Endothelial cell of hepatic sinusoid (primary cell): ENCODE data around the gene ROR1.

Source experiments
- in situ Hi-C: cut with HindIII; loops from 2 replicates; pipeline ENCODE4 v1.10.0; 2017; ENCODE audit warnings: low sequenced_read_pairs

The ROR1 gene

DNA sequence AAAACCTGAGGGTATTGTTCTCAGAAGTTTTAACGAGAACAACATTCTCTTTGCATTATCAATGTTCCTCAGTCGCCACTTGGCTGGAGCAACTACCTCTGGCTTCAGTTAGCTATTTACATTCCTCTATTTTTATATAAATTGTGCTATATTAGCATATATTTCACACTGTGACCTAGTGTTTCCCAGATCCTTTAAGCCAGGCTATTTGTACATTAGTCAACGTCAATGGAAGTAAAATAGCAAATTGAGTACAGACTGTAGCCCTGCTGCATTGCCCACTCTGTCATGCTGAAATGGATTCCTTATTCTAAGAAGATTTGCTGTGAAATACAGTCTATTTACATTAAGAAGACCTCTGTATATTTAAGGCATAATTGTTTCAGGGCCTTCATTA lies 213.8 kb downstream of the ROR1 start:
- in situ Hi-C loops = no loop called here

DNA sequence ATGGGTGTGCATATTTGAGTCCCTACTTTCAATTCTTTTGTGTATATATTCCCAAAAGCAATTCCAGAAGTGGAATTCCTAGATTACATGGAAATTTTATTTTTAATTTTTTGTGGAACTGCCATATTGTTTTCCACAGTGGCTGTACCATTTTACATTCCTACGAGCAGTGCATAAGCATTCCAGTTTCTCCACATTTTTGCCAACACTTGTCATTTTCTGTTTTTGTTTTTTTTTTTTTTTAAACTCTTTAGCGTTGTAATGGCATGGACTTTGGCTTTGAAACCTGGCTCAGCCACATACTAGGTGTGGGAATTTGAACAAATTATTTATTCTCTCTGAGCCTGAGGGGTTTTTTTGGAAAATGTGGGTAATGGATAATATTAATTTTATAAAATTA lies 215.1 kb downstream of the ROR1 start:
- in situ Hi-C loops = no loop called here

DNA sequence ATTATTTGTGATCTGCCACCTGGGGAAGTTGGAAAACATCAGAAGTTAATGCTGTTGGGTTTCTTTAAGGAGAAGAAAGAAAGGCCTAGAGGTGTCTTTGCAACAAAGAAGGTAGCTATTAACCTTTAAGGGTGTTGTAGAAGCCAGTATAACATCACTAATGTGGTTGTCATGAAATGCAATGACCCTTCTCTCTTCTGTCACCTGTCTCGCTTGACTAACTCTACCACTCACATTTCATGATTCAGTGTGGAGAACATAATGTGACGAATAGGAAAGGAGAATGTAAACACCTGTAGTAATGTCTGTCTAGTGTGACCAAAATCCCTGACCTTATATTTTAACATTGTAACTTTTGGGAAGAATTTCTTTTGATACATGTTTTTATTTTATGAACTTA lies 217.9 kb downstream of the ROR1 start:
- in situ Hi-C loops = no loop called here

DNA sequence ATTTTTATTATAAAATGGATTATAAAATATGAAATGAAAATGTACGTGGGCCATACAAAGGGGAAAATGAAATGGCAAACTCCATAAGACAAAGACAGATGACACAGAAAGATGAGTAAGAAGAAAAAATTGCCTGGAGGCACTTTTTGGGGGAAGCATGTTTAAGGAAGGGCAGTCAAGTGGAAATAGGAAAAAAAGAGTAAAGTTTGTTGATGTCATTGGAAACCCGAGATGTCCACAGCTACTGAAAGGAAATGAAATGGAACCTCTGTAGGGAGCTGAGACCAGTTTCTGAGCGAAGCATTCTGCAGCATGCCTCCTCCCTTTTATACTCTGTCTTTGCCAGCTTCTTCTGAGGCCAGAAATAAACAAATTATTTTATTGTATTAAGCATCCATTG lies 226.2 kb downstream of the ROR1 start:
- in situ Hi-C loops = no loop called here

DNA sequence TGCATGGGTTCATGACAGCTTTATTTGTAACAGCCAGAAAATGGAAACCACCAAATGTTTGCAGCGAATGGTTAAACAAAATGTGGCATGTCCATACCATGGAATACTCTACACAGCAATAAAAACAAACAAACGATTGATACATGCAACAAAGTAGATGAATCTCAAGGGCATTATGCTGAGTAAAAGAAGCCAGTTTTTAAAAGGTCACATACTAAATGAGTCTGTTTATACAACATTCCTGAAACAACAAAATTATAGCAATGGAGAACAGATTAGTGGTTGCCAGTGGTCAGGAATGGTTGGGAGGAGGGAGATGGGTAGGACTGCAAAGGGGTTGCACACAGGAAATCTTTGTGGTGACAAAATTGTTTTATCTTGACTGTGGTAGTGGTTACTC lies 227.2 kb downstream of the ROR1 start:
- in situ Hi-C loops = no loop called here

DNA sequence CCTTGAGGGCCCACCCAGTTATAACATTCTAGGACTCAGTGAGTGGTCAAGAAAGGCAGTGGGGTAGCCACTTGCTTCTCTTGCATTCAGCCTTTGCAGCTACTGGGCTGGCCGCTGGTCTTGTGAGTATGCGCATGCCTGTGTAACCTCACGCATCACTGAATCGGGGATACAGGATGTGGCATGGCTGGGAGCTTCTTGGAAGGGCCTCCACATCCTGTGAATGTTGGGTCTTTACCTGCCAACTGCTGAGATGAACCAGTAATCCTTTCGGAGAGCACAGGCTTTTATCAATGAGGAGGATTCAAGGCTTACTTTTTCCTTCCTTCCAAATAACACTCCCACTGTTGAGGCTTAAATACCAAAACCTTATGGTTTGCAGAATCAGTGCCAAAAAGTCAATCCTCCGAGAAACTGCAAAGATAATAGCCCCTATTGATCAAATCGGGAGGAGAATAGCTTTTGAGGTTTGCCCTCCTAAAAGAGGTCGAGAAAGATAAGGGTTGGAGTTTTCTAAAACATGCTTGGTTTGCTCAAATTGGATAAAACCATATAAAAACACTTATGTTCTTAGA lies 230.7 kb downstream of the ROR1 start:
- in situ Hi-C loops = loop anchor here (5.0 kb wide), 1 partner anchor 87 kb away; no protein-coding TSS in a partner anchor

DNA sequence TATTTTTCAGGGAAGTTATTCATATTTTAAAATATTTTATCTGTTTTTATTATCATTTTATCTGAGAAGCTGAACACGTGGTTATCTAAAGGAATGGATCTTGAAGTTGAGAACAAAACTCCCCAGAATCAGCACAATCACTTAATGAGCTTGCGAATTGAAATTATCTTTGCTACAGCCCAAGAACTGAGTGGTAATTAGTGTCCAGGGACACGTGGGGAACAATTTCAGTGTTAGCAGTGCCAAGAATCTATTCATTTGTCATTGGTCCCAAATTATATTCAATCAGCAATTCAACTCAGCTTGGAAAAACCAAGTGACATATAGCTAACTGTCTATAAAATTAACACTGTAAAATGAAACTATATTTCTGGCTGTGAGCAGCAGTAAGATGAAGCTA lies 232.0 kb downstream of the ROR1 start:
- in situ Hi-C loops = loop anchor here (5.0 kb wide), 1 partner anchor 88 kb away; no protein-coding TSS in a partner anchor

DNA sequence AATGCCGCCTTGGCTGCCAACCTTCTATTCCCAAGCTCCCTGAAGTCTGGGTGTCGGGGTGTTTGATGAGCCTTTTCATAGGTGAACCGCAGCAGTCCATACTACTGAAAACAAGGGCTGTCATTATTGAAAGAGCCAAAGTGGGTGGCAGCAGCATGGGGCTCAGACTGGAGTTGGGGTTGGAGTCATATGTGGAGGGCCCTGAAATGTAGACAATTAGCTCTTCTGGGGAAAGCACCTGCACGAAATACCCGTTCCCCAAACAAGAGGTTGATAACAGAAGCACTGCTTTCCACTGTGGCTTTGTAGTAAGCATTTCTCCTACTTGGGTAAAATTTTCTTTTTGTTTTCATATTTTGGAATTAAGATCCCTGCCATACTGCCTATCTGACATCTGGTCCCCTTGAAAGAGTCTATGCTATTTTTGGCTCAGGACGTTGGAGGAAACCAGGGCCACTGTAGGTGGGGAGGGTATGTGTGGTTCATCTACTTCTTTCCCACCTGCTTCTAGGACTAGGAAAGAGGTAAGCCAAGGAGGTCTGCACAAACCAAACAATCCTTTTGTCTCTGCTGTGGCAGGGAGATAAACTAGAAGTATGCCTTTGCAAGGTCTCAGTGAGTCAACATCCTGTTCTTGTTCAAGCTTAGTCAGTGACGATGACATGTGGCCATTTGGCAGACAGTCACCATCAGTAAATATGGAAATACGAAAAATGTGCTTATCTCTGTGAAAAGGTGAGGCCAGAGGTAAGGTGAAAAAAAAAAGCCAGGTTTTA lies 232.6 kb downstream of the ROR1 start:
- in situ Hi-C loops = loop anchor here (5.0 kb wide), 1 partner anchor 89 kb away; no protein-coding TSS in a partner anchor

DNA sequence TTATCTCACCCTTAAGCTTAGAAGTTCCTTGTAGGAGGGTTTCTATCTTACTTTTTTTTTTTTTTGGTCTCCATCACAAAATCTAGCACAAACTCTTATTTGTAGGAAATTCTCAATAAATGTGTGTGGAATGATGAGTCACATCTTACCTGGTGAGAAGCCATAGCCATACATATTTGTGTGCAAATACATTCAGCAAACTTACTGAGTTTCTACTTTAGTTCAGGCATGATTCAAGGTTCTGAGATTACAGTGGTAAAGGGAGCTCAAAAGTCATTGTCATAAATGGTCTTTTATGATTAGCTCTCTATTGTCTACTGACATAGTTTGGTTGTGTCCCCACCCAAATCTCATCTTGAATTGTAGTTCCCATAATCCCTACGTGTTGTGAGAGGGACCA lies 236.5 kb downstream of the ROR1 start:
- in situ Hi-C loops = no loop called here

DNA sequence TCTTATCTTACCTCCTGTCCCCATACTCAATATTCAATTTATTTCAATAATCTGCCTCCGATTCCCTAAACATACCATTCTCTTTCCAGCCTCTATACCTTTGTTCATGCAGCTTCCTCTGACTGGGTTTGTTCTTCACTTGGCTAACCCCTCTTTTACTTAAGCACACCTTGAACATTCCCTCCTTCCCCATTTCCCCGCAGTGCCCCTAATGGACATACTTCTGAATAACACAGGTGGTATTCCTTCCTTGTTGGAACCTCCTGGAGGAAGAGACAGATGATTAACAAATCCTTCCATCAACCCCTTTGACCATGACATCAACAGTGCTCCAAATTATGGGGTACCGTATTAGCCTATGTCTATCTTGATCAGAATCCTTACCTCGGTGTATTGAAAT lies 239.6 kb downstream of the ROR1 start:
- in situ Hi-C loops = no loop called here

DNA sequence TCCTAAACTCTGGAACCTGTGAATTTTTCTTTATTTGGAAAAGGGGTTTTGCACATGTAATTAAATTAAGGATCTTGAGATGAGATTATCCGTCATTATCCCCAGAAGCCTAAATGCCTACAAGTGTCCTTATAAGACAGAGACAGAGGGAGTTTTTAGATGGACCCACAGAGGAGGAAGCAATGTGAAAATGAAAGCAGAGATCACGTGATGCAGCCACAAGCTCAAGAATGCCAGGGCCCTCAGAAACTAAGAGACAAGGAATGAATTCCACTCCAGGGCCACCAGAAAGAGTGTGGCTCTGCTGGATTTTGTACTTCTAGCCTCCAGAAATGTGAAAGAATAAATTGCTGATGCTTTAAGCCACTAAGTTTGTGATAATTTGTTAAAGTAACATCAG lies 246.0 kb downstream of the ROR1 start:
- in situ Hi-C loops = no loop called here

DNA sequence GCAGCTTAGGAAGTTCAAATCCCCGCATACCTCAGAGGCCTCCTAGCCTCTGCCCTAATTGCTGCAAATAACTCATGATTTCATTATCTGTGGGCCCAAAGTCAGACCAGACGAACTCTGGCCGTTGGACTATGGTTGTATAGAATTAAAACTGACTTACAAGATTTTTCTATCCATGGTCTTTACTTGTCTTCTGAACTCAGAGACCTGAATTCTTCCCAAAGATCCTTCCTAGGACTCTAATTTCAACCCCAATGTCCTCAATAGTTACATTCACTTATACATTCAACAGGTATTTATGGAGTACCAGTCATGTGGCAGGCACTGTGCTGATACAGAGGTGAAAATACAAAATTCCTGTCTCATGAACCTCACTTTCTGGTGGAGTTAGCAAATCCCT lies 247.2 kb downstream of the ROR1 start:
- in situ Hi-C loops = no loop called here

DNA sequence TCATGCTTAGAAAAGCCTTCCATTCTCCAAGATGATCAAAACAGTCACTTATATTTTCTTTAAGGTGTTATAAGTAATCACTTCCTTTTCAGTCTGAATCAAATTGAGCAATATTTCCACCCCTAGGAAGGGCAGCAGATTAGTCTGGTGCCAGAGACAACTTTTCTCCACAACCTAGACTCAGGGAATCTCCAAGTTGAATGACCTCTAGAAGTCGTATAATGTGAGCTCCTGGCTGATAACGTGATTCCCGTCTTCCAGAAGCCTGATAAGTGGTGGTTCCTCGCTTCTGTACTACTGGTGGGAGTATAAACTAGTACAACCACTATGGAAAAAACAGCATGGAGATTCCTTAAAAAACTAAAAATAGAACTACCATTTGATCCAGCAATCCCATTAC lies 251.2 kb downstream of the ROR1 start:
- in situ Hi-C loops = no loop called here

DNA sequence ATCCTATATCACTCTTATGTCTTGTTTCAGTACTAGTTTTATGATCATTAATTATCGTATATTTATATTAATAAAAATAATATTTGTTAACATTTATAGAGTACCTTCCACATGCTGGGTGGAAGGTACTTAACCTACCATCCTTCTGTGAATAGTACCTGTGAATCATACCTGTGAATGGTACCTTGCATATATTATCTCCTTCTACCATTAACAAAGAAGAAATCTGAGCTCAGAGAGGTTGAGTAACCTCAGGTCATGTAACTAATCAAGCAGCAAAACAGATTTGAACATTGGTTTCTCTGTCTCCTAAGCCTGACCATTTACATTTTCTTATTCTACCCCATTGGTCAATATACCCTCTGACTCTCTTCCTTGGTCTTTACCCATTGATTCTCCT lies 255.2 kb downstream of the ROR1 start:
- in situ Hi-C loops = no loop called here

DNA sequence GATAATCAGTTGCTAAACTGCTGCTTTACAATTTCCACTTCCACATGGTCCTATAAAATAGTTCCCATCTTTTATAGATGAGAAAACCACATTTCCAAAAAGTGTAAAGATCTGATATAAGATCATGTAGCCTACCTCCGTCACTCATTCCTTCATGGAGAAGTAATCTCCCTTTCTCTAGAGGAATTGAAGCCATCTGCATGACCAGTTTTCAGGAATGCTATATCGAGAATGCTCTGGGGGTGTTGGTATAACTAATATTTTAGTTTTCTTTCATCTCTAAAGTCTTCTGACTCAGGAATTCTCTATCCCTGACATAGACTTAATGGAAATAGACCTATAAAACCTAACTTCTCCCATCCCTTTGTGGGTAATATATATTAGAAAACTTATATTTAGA lies 256.6 kb downstream of the ROR1 start:
- in situ Hi-C loops = no loop called here

DNA sequence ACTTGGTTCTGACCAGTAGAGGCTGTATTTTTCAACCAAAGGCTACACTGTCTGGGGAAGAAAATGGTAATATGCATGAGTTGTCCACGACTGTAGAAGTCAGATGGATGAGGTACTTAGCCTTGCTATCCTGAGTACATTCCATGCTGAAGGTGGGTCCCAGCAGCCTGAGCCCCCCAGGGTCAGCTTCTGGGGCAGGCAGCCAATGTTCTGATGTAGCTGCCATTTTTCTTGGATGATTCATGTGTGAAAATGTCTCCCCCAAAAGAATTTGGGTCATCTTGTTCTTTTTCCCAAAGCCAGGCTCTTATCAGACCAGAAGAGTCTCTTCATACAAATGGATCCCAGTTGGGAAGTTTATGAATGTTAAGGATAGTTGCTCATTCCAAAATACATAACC lies 257.4 kb downstream of the ROR1 start:
- in situ Hi-C loops = no loop called here

DNA sequence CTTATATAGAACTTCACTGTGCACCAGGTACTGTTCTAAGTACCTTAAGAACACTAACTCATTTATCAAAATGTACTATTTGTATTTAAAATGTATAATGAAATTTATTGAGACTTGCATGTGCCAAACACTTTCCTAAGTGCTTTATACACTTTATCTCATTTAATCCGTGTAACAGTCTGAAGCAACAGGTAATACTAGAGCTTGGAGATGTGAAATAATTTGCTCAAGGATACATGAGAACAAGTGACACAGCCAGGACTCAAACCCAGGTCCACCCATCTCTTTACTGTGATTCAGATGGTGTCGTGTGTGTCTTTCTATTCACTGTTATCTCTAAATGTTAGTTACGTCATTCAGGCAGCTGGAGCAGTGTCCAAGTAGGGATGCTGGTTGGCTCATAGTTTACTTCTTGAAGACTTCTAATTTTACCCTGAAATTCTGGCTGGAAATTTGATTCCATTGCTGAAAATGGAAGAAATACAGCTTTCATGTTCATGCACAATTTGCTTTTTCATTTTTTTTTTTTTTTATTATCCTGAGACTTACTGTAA lies 259.9 kb downstream of the ROR1 start:
- in situ Hi-C loops = no loop called here

DNA sequence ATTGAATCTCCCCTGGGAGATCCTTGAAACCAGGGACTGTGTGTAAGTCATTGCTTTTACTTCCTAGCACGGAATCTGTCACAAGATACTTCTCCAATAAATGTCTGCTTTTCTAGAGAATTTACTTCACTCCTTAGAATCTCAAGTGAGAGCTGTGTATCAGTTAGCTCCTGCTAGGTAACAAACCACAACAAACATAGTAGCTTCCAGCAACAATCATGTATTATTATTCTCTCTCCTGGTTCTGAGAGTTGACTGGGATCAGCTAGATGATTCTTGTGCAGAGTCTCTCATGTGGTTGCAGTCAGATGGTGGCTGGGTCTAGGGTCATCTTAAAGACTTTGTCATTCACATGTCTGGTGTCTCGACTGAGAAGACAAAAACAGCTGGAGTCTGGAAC lies 262.7 kb downstream of the ROR1 start:
- in situ Hi-C loops = loop anchor here (5.0 kb wide), 1 partner anchor 39 kb away; no protein-coding TSS in a partner anchor

DNA sequence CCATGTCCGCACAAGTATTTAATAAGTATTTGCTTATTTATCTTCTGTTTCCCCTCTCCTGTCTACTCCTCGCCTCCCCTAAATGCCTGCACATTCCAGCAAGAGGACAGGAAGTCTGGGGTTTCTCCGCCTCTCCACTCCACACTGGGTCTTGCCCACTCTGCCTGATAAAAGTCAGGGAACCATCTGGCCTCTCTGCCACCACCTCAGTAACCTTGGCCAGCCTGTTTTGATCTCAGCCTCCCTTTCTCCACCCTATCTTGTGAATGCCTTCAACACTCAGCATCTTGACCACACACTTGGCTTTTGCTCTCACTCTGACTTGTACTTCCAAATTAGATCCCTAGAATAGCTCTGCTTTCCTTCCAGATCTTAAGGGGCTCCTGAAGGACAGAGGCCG lies 264.3 kb downstream of the ROR1 start:
- in situ Hi-C loops = loop anchor here (5.0 kb wide), 1 partner anchor 41 kb away; no protein-coding TSS in a partner anchor

DNA sequence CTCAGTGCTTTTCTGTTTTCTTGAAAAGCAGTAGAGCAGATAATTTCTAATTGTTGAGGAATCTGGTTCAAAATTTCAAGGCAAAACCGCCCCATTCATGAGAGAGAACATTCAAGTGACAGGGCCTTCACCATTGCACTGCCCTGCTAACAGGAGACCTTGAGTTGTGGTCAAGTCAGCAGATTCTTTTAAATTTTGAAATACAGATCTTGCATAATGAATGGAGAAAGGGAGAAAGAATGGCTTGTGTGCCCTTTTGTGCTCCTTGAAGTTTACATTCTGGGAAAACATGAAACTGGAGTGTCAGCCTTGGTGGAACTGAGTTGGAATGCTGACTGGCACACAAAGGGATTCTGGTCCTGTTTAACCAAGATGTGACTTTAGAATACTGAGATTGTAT lies 265.1 kb downstream of the ROR1 start:
- in situ Hi-C loops = loop anchor here (5.0 kb wide), 1 partner anchor 42 kb away; no protein-coding TSS in a partner anchor

DNA sequence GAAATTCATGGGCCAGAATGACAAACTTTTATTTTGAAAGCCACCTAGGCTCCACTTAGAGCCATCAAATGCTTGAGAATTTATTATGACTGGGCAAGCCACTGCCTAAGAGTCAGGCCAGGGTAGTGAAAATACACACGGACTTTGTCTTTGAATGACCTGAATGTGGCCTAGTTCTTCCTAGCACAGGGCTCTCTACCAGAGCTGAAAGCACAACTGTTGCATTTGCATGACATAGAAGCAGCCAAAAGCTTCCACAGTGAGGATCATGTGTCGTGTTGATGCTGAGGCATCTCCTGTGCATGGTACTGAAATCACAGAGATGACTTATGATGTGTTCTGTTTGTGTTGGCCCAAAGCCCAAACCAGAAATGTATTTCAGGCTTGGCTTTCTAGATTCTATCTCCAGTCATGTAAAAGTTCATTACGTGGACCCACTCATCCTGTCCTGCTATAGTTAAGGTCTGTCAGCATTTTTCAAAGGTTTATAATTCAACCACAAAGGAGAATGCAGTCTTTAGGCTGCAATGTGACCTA lies 265.6 kb downstream of the ROR1 start:
- in situ Hi-C loops = loop anchor here (5.0 kb wide), 1 partner anchor 42 kb away; no protein-coding TSS in a partner anchor
